HG02623 (cell line): Measurements from ENCODE around the gene LRRC61.

Experiments used
- ATAC-seq: cut with Tn5 transposase; IDR thresholded peaks from one replicate; pipeline ENCODE4 v1.9.1; 2021; ENCODE audit warnings: moderate library complexity; ENCODE audit not compliant: unreplicated experiment

Gene LRRC61

DNA sequence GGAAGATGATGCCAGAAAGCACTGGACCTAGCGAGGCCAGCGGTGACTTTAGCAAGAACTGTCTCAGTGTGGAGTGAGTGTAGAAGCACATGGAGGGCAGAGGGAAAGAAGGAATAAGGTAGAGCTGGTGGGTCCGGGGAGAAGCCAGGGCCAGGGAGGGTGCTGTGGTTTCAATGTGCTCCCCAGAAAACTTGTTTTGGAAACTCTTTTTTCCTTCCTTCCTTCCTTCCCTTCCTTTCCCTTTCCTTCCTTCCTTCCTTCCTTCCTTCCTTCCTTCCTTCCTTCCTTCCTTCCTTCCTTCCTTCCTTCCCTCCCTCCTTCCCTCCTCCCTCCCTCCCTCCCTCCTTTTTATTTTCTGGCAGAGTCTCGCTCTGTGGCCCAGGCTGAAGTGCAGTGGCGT lies 23.8 kb downstream of the LRRC61 start:
- no peak for ATAC-seq

DNA sequence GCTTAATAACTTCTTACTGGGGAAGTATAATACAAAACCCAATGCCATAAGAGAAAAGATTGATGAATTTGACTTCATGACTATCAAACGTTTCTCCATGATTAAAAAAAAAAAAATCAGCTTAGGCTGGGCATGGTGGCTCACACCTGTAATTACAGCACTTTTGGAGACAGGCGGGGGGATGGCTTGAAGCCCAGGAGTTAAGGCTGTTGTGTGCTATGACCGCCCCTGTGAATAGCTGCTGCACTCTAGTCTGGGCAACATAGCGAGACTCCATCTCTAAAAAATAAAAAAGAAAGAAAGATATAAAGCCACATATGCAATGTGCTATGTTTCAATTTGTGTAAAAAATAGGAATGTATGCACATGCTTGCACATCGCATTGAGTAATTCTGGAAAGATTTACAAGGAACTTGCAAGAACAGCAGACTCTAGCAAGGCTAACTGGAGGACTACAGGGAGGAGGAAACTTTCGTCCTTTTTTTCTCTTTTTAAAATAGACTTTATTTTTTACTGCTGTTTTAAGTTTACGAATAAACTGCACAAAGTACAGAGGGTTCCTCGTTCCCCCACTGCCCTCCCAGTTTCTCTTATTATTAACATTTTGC lies 28.5 kb downstream of the LRRC61 start:
- ATAC-seq = no peak

DNA sequence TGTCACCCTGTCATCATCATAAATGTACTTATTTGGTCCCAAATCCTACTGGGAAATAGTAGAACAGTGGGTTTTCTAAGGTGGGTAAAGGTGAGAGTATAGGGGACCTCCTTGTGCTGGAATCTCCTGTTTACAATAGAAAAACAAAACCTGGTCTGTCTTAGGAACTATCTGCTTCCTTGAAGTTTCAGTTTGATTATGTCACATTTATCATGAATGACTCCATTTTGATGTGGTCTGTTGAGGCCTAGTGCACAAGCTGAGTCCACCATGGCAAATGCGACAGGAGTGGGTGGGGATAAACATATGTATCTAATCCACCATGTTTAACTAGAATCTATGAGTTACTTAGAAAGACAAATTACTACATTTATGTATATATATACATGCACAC lies 32.5 kb downstream of the LRRC61 start:
- ATAC-seq = no peak

DNA sequence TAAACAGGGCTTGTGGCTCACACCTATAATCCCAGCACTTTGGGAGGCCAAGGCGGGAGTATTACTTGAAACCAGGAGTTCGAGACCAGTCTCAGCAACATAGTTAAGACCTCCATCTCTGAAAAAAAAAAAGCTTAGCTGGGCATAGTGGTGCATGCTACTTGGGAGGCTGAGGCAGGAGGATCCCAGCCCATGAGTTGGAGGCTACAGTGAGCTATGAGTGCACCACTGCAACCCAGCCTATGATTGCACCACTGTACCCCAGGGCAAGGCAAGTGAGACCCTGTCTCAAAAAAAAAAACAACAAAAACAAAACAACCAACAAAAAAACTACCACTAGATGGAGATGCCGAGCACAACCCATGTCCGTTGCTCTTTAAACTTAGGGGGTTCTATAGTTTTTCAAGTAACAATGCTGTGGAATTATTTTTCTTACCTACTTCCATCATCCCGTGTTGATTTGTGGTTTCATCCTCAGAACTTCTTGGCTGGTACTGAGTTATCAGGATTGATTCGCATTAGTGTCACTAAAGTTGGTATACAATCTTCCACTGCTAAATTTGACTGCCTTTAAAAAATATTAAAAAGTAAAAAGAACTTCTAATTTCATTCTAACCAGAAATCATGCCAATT lies 33.2 kb downstream of the LRRC61 start:
- no peak for ATAC-seq

DNA sequence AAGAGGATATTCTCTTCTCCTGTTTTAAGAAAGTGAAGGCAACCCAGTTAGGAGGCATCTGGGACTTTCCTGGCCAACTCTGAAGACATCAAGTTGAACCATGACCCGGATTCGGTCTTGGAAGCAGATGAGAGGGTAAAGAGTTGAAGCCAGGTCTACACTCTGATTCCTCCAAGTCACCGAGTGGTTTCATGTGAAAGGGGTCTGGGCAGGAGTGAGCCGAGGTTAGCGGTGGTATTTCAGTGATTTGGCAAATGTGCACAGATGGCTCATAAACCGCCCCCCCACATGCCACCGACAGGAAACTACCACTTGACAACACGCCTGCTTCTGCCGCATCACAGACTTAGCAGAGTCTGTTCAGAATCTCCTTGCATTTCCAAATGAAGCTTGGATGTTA lies 34.1 kb downstream of the LRRC61 start:
- peak; percentile 56 for ATAC-seq

DNA sequence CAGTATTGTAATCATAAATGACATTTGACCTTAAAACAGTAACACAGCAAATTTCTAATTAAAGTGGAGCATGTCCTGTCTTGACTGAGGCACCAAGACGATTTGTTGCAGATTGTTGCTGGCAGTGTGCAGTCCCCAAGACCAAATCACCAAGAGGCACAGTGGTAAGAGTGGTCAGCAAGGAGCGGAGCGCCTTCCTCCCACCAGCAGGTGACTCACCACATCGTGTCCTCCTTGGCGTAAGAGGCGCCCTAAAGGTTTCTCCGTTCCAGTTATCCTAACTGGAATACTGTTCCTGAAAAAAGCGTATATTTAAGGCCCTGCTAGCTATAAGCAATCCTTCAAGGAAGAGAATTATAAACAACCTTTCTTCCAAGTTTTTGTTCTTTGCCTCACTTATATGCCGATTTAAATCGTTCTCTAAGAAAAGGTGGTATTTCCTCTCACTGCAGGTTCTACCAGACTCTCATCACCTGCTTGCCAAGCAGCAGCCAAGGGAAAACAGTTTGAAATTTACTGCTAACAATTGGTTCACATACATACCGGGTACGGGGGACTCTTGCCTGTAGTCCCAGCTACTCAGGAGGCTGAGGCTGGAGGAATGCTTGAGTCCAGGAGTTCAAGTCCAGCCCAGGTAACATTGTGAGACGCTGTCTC lies 34.7 kb downstream of the LRRC61 start:
- ATAC-seq = no peak

DNA sequence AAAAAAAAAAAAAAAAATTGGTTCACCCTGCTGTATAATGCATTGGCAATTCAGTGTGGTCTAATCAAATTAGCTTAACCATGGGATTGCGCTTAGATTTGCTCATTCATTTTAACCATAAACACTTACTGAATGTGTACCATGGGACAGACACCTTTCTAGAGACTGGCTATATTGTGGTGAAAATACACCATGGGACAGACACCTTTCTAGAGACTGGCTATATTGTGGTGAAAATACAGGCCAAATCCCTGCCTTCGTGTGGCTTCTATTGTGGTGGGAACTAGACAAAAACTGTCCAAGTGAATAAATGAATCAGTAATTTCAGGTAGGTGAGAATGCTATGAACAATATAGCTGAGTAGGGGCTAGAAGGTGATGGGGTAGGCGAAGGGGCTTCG lies 35.3 kb downstream of the LRRC61 start:
- no peak for ATAC-seq

DNA sequence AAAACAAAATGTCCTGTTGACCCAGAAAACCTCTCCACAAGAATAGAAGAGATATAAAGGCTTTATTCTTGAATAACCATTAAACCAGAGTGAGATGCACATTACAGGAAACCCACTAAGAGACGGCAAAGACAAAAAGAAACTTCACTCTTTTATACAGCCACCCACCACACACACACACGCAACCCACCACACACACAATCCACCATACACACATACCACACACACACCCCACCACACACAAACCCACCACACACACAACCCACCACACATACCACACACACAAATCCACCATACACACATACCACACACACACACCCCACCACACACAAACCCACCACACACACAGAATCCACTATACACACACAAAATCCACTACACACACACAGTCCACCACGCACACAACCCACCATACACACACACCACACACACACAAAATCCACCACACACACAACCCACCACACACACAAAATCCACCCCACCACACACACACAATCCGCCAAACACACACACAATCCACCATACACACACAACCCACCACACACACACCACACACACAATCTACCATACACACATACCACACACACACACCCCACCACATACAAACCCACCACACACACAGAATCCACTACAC lies 36.0 kb downstream of the LRRC61 start:
- no peak for ATAC-seq

DNA sequence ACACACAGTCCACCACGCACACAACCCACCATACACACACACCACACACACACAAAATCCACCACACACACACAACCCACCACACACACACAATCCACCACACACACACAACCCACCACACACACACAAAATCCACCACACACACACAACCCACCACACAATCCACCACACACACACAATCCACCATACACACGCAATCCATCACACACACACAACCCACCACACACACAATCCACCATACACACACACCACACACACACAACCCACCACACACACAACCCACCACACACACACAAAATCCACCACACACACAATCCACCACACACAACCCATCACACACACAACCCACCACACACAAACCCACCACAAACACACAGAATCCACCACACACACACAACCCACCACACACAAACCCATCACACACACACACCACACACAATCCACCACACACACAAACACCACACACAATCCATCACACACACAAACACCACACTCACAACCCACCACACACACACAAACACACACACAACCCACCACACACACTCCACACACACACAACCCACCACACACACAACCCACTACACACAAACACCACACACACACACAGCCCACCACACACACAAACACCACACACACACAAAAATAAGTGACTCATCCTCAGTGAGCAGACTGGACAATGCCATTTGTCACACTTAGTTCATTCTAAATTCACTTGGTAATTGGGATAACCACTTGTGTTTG lies 36.6 kb downstream of the LRRC61 start:
- ATAC-seq = no peak

DNA sequence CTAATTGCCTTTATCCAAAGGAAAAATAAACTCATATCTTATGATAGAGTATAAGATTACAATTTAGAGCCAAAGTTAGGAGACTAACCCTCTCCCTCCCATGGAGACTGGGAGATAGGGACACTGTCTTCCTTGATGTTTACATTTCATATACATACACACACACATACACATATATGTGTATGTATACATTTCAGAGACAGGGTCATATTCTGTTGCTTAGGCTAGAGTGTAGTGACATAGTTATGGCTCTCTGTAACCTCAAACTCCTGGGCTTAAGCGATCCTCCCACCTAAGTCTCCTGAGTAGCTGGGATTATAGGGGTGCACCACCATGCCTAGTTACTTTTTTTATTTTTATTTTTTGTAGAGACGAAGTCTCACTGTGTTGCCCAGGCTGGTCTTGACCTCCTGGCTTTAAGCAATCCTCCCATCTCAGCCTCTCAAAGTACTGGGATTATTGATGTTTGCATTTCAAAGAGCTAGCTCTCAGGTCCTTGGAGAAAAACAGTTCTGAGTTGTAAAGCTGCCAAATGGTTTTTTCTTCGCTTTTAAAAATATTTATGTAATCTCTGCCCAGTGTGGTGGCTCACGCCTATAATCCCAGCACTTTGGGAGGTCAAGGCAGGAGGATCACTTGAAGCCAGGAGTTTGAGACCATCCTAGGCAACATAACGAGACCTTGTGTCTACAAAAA lies 37.4 kb downstream of the LRRC61 start:
- ATAC-seq = no peak

DNA sequence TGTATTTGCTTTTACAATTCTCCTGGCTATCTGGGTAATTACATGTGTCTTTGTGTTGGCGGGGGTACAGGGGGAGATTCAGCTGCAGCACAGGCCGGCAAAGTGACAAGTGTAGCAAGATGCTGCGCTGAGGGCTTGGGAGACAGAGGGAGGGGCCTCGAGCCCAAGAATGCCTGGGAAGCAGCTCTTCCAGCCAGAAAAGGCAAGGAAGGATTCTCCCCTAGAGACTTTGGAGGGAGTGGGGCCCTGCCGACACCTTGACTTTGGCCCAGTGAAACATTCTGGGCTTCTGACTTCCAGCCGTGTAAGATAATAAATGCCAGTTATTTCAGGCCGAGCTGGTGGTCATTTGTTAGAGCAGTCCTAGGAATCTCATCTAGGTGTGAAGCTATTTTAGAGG lies 38.2 kb downstream of the LRRC61 start:
- no peak for ATAC-seq

DNA sequence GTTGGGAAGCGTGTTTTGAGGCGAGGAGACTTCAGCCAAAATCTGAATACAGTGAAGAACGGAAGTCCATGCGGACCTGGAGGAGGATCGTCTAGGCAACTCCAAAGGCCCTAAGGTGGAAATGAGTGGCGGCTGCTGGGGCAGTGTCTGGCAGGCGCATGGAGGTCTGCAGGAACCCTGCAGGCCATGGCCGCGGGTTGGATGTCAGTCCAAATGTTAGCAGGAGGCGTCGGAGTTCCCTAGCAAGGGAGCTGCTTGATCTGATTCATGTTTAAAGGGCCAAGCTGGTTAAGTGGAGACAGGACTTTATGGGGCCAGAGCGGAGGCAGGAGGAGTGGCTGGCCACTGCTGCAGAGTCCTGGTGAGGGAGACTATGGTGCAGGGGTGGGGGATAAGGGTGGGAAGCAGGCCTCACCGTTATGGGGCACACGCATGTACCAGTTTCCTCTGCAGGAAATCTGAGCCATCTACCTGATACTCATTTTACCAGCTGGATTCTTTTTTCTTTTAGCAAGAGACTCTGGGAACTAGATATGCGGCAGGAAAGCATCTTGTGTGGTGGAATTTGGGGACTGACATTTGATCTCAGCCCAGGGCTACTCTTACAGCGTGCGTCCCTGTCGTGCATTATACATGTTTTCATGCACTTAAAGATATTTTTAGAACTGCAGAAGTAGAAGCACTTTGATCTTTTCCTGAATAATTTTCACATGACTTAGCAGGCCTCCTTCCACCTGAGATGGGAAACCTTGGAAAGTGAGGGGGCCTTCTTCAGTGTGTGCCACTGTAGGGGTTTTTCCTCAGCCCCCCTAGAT lies 38.9 kb downstream of the LRRC61 start:
- ATAC-seq = no peak

DNA sequence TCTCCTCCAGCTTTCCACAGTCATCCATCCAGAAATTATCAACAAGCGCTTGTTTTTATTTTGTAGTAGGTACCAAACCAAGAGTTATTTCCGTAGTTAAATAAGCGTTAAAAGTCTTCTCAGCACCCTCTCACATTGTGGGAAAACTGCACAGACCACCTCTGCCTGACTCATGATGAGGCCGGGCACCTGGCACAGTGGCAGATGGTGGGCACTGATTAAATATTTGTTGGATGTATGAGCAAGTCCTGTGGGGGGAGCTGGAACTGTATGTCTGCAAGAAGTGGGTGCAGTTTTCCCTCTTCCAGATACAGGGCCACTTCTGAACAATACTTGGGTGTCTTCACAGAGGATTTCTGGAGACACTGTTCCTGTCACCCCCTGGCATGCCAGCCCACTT lies 40.2 kb downstream of the LRRC61 start:
- ATAC-seq = no peak

DNA sequence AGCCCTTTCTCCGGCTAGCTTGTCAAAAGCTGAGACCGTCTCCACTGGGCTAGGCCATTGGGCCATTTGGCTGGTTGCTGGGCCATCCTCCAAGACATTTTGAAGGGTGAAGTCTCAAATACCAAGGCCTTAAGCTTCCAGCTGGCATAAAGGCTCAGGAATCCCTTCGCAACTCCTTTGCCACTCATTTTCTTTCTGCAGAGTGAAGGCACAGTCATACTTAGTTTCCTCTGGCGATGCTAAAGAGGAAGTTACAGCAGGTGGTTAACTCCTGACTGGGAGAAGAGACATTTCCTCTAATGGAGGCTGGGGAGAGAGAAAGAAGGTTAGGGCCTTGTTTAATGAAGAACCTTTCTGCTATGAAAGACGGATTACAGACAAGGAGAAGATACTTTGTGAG lies 40.7 kb downstream of the LRRC61 start:
- peak; percentile 27 for ATAC-seq

DNA sequence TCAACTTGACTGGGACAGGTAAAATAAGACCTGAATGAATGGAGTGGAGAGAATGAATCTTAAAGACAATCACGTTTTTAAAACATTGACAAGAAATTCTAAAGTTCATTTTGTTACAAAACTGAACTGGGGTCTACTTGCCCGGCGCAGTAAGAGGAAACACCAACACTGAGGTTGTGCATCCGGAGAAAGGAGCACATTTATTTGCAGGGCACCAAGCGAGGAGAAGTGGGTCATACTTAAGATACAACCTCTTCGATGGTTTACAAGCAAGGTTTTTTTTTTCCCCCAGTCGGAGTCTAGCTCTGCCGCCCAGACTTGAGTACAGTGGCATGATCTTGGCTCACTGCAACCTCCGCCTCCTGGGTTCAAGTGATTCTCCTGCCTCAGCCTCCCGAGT lies 42.0 kb downstream of the LRRC61 start:
- ATAC-seq = no peak

DNA sequence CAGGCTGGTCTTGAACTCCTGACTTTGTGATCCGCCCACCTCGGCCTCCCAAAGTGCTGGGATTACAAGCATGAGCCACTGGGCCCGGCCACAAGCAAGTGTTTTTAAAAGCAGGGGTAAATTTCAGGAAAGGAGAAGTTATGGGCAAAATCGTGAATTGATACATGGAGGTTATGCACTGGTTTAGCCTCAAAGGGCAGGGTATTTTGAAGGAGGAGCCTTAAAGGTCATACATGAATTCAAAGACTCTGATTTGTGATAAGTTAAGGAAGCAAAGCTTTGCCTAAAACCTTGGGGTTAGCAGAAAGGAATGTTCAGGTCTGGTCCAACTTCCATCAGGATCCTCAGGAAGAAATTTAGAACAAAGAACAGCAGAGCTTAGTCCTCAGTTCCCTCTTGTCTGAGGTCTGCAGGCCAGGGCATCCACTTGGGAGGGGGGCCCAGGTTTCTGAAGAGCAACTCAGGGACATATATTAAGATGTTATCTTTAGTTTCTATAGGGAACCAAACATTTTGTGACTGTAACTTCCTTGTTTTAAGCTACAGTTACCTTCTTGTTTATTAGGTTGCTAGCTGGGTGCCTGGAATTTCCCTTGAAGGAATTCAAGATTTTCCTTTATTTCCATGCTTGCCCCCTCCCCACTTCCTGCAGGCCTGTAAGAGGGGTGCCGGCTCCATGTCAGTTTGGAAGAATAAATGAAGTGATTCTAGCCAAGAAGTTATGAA lies 42.7 kb downstream of the LRRC61 start:
- no peak for ATAC-seq

DNA sequence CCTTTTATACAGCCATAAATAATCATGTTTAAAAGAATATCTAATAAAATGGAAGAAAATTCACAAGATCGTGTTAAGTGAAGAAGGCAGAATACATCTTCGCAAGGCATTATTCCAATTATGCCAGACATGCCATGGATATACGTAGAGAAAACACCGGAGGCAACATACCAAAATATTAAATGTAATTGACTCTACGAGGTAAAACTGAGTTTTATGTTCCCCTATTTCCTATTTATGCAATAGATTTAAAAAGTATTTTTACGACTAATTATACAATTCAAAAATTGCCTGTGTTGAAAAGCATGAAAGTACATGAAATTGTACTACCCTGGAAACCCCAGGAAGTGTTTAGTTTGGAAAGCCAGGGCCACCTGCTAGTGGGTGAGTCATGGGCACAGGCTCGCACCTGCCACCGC lies 44.5 kb downstream of the LRRC61 start:
- ATAC-seq = no peak

DNA sequence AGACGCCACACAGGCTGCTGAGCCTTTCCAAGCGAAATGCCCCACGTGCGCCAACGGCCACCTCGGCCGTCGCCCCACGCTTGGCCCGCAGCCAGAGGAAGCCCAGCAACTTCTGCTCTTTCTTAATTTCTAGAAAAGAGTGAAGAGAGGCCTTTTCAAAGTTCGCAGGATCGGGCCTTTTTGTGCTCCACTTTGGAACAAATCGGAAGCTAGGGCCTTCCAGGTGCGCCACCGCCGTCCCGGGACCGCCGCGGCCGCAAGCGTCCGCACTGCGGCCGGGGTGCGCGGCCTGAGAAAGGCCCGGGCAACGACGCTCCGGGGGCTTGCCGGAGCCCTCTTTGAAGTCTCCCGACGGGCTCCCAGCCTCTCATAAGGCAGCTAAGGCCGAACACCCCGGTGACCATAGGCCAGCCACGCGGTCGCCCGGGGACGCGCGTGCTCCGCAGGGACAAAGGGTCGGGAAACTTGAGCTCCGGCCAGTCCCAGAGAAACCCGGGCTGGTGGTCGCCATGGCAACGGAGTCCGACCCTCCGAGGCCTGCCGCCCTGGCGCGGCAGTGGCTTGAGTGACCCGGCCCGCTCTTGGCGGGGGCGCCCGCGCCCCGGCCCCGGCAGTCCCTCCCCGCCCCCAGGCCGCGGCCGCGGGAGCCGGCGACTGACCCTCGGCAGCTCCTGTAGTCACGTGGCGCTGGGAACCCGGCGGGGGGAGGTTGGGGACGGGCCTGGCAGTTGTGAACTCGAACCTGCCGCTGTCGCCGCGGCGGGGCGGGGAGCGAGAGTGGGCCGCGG lies 45.1 kb downstream of the LRRC61 start, which contains the start of gene REPIN1:
Gene REPIN1, plus strand, starts transcription at position 727 of the 788 bp plus-strand sequence. CDS start 890 bp downstream, outside the sequence.
- peak; percentile 61 for ATAC-seq
